Mucosa of rectum (tissue), 2 donors: ENCODE data around the gene MEGF8.

ENCODE experiments used
- H3K27ac ChIP-seq, 2 donors: one replicate each; pipeline ENCODE4 v1.7.0; 2013; ENCODE audit warnings: inconsistent platforms in 2 of 2, low read depth in 2 of 2, low read length in 2 of 2
- H3K27me3 ChIP-seq, 2 donors: one replicate each; pipeline ENCODE4 v1.7.0; 2013; ENCODE audit warnings: low read length in 2 of 2; ENCODE audit not compliant: control insufficient read depth in 2 of 2, insufficient read depth in 2 of 2
- H3K36me3 ChIP-seq, 2 donors: one replicate each; pipeline ENCODE4 v1.7.0; 2013; ENCODE audit warnings: low read length in 2 of 2; ENCODE audit not compliant: control insufficient read depth in 2 of 2, insufficient read depth in 2 of 2
- H3K4me1 ChIP-seq, 2 donors: one replicate each; pipeline ENCODE4 v1.7.0; 2013; ENCODE audit warnings: low read length in 2 of 2, mild to moderate bottlenecking in 1 of 2; ENCODE audit not compliant: control insufficient read depth in 2 of 2, insufficient read depth in 2 of 2
- H3K4me3 ChIP-seq, 2 donors: one replicate each; pipeline ENCODE4 v1.7.0; 2013; ENCODE audit warnings: low read length in 2 of 2
- H3K9ac ChIP-seq, 2 donors: one replicate each; pipeline ENCODE4 v1.7.0; 2013; ENCODE audit warnings: low read length in 2 of 2, low read depth in 1 of 2, mild to moderate bottlenecking in 1 of 2
- H3K9me3 ChIP-seq, 2 donors: one replicate each; pipeline ENCODE4 v1.7.0; 2013; ENCODE audit warnings: low read length in 2 of 2; ENCODE audit not compliant: control insufficient read depth in 2 of 2
- donor health status: healthy.
- donor health status: Normal muscosa, but diverticular disease.

The MEGF8 gene

DNA sequence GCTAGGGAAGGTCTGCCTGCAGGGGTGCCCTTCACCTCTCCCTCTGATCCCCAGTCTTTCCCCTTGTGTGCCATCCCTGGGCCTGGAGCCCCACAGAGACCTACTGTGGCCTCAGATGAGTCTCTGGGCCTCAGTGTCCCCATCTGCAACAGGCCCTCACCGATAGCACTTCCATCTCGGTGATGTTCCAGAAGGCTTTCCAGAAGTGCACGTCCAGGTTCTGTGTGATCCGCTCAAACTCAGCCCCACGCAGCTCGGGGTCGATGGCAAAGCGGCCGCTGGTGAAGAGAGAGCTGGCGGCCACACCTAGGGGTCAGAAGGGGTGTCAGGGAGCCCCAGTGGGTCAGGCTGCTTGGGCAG, 82.4 kb downstream of the MEGF8 start:
- no peak overlapping the region for H3K4me3 ChIP-seq
- no peaks in the 10 kb centered on the region for H3K27me3 ChIP-seq
- H3K9me3 ChIP-seq: no peaks in the 10 kb centered on the region
- no peak overlapping the region for H3K9ac ChIP-seq
- H3K4me1 ChIP-seq: peaks cover 5 to 6% of the 10 kb centered on the region in 2 donors
- H3K36me3 ChIP-seq: no peaks in the 10 kb centered on the region
- H3K27ac ChIP-seq: no peak overlapping the region

DNA sequence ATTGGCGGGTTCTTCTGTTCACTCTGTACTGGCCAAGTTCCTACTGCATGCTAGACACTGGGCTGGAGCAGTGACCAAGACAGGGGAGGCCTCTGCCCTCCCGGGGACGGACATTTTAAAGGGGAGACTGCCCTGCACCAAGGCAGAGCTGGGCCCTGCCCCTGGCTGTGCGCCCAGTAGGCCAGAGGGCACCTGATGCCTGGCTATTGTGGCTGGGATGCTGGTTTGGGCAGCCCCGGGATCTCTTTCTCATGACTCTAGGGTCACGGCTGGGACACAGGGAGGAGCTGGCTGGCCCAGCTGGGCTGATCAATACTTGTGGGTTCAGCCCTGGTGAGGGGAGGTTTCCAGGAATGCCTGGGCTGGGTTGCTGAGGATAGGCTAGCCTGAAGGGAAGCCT, 84.0 kb downstream of the MEGF8 start:
- no peak overlapping the region for H3K27ac ChIP-seq
- no peaks in the 10 kb centered on the region for H3K27me3 ChIP-seq
- H3K9me3 ChIP-seq: no peaks in the 10 kb centered on the region
- no peak overlapping the region for H3K9ac ChIP-seq
- H3K4me1 ChIP-seq: peaks cover 5 to 6% of the 10 kb centered on the region in 2 donors
- no peaks in the 10 kb centered on the region for H3K36me3 ChIP-seq
- H3K4me3 ChIP-seq: no peak overlapping the region

DNA sequence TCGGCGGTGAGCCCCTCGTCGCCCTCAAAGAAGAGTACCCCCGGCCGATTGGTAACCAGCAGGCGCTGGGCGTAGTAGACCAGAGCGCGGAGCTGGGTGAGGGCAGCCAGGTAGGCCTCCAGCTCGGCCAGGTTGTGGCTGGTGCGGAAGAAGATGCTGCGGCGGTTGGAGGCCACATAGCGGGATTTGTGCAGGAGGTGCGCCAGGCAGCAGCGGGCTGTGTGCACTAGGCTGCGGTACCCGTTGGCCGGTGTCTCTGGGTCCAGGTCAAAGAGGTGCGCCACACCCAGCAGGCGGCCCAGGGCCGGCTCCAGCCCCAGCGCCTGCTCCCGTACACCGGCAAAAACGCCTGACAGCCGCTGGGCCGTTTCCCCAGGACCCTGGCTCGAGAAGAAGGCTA, 84.9 kb downstream of the MEGF8 start:
- Histone ChIP-seq H3K9ac (no peak overlapping the region), H3K9me3 (no peaks in the 10 kb centered on the region), H3K4me1 (peaks cover 5 to 6% of the 10 kb centered on the region in 2 donors), H3K36me3 (no peaks in the 10 kb centered on the region), H3K27me3 (no peaks in the 10 kb centered on the region), H3K4me3 (no peak overlapping the region), H3K27ac (no peak overlapping the region)

DNA sequence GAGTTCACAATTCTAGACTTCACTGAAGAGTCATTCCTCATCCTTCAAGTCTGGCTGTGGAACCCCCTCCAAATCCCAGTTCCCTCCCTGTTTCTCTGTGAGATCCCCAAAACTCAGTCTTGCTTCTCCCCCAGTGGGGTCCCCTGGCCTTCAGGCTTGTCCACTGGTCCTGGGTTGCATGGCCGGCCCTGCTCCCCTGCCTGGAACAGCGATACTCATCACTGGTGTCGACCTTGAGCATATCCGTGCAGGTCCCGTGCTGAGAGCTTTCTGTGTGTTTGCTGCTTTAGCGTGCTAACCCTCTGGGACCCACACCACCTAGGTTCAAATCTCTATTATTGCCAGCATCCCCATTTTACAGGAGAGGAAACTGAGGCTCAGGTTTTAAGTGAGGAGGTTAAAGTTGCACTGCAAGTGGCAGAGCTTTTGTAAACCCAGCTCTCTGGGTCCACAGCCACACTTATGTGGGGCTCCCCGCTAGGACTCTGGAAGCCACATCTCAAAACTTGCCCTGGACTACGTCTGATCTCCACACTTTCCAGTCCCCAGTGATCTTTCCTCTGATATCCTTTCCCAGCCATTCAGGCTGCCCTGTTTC, 86.2 kb downstream of the MEGF8 start:
- Histone ChIP-seq H3K4me3 (no peak overlapping the region), H3K27ac (no peak overlapping the region)

DNA sequence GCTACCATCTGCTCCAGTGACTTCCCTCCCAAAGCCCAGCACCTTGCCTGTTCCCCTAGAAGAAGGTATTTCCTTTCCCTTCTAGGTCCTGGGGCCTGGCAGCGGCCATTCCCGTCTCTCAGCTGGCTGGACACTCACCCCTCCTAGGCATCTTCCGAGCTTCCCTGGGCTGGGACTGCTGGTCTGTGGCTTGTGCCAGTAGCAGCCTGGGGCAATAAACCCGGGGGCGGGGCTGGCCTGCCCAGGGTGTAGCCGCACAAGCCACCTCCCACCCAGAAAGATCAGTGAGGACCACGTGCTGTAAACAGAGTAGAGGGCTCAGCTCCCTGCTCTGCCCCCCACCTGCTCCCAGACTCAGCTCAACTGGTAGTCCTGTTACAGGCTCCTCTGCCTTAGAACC, 86.8 kb downstream of the MEGF8 start:
- no peak overlapping the region for H3K9ac ChIP-seq
- no peak overlapping the region for H3K4me3 ChIP-seq
- no peaks in the 10 kb centered on the region for H3K9me3 ChIP-seq
- no peak overlapping the region for H3K27ac ChIP-seq
- peaks cover 5 to 6% of the 10 kb centered on the region in 2 donors for H3K4me1 ChIP-seq
- H3K36me3 ChIP-seq: no peaks in the 10 kb centered on the region
- no peaks in the 10 kb centered on the region for H3K27me3 ChIP-seq

More for the DNA sequence above, 86.2 kb downstream of the MEGF8 start:
- Histone ChIP-seq H3K9me3 (no peaks in the 10 kb centered on the region), H3K27me3 (no peaks in the 10 kb centered on the region), H3K4me1 (peaks cover 5 to 6% of the 10 kb centered on the region in 2 donors), H3K36me3 (no peaks in the 10 kb centered on the region), H3K9ac (no peak overlapping the region)

DNA sequence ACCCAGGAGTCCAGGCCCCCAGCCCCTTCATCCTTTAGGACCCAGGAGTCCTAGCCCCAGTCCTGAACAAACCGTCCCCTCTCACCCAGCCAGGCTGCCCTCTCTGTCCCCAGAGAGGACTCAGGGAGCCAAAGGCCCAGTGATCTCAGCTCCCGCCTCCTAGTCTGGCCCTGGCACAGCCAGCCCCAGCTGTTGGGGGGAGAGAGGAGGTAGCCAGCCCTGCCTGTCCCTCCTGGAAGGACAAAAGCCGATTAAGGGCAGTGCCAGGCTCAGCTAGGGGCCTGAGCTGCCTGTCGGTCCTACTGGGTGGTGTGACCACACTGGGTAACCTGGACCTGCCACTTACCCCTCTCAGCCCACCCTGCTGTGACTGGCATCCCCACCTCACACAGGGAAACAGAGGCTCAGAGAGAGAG, 87.2 kb downstream of the MEGF8 start:
- Histone ChIP-seq H3K36me3 (no peaks in the 10 kb centered on the region), H3K4me1 (peaks cover 5 to 6% of the 10 kb centered on the region in 2 donors), H3K27ac (no peak overlapping the region), H3K27me3 (no peaks in the 10 kb centered on the region), H3K9ac (no peak overlapping the region), H3K4me3 (no peak overlapping the region), H3K9me3 (no peaks in the 10 kb centered on the region)

DNA sequence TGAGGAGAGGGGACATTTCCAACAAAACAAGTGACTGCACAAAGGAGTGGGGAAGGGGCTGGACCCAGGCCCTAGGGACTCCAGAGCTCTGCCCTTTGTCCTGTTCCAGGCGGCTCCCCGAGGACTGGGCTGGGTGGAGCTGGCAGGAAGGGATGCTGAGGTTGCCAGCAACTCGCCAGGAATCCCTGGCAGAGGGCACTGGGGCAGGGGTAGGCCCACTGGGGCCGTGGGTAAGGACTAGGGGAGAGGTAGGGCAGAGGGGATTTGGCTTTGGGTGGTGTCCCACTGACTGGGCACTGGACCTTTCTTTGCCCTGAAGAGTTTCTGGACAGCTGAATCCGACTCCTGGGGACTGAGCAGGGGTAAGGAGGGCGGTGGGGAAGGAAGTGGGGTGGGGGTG, 93.9 kb downstream of the MEGF8 start:
- Histone ChIP-seq H3K9ac (no peak overlapping the region), H3K27me3 (peaks cover 0 to 3% of the 10 kb centered on the region in 2 donors), H3K4me1 (peaks cover 18 to 30% of the 10 kb centered on the region in 2 donors), H3K36me3 (no peaks in the 10 kb centered on the region), H3K9me3 (no peaks in the 10 kb centered on the region), H3K4me3 (no peak overlapping the region), H3K27ac (no peak overlapping the region)

DNA sequence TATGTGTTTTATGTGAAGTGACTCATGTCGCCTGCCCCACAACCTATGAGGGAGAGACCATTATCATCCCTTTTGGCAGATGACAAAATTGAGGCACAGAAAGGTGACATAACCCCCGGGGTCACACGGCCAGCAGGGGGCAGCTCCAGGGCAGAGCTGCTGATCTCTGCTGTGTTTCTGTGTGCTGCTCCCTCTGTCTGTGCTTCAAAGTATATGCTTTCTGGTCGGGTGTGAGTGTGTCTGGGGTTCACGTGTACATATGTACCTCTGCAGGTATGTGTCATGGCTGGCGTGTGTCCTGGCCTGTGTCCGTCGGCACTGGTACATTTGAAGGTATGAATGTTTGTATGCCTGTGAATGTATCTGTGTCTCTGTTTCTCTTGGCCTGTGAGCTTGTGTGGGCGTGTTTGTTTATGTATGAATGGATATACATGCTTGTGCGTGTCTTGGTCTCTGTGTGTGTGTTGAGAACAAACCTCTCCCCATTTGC, 94.7 kb downstream of the MEGF8 start:
- no peak overlapping the region for H3K9ac ChIP-seq
- H3K4me1 ChIP-seq: peaks cover 18 to 30% of the 10 kb centered on the region in 2 donors
- peaks cover 4% of the 10 kb centered on the region in 2 donors for H3K27me3 ChIP-seq

DNA sequence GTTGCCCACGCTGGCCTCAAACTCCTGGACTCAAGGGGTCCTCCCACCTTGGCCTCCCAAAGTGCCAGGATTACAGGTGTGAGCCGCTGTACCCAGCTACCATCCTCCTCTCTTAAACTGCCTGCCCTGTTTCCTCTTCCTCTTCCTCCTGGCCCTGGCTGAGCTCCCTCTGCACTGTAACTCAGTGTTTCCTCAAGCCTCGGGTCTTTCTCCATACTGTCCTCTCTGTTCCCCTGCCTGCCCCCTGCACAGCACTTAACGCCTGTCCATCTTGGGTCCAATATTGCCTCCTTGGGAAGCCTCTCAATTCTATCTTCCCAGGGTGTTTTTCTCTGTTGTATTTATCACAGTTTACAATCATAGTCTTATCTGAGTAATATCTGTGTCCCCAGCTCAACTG, 95.7 kb downstream of the MEGF8 start:
- Histone ChIP-seq H3K9ac (no peak overlapping the region), H3K36me3 (no peaks in the 10 kb centered on the region), H3K4me3 (no peak overlapping the region), H3K27ac (no peak overlapping the region), H3K9me3 (no peaks in the 10 kb centered on the region), H3K4me1 (peaks cover 18 to 30% of the 10 kb centered on the region in 2 donors), H3K27me3 (peaks cover 4 to 6% of the 10 kb centered on the region in 2 donors)

More for the DNA sequence above, 94.7 kb downstream of the MEGF8 start:
- Histone ChIP-seq H3K36me3 (no peaks in the 10 kb centered on the region), H3K4me3 (no peak overlapping the region), H3K27ac (no peak overlapping the region), H3K9me3 (no peaks in the 10 kb centered on the region)

DNA sequence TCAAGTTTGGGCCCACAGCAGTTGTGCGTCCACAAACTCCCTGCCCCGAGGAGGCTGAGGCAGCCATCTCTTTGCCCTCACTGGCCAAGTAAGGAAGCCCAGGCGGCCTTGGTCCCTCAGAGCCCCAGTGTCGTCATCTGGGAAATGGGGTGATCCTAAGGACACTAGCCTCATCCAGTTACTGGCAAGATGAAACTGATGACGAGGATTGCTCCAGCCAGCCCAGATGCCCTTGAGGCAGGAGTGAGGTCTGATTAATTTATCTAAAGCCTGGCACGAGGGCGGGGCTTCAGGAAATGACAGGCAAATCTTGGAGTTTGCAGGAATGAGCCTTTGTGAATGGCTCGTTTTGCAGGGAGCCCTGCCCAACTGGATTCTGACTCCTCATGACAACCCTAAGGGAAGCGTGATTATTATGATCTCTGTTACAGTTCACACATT, 96.2 kb downstream of the MEGF8 start:
- peaks cover 18 to 30% of the 10 kb centered on the region in 2 donors for H3K4me1 ChIP-seq
- H3K27ac ChIP-seq: no peak overlapping the region
- H3K27me3 ChIP-seq: peaks cover 4 to 6% of the 10 kb centered on the region in 2 donors
- no peak overlapping the region for H3K4me3 ChIP-seq
- no peaks in the 10 kb centered on the region for H3K36me3 ChIP-seq
- no peak overlapping the region for H3K9ac ChIP-seq
- H3K9me3 ChIP-seq: no peaks in the 10 kb centered on the region
